ENCODE results near the gene SIM1. TPM values are rescaled to one million over a fixed set of nuclear protein-coding genes. Genes with fewer than 3 reads are reported as not detected.
"Not testable (repeated sequence)": the region's sequence is repeated elsewhere in the genome, so short reads cannot be mapped to it uniquely, and the experiment has no call there.

Gene SIM1
- total RNA-seq, 1 experiment from 2014 or later, result not detected

DNA sequence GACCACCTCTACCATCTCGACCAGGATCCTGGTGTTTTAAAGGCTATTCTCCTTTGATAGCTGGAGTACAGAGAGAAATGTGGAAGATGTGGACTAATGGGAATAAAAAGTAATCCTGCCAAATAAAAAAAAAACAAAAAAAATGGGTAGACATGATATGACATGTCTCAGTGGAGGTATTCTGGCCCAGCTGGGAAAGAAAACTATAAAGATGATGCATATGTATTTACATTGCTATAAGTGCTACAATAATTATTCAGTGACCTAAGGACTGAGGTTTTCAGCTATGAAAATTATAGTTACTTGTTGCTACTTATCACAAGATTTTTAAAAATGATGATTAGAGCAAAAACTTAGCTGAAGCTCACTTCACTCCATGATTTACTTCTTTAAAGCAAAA lies 101.1 kb downstream of the SIM1 start:
- TF ChIP-seq, protein P1, sequence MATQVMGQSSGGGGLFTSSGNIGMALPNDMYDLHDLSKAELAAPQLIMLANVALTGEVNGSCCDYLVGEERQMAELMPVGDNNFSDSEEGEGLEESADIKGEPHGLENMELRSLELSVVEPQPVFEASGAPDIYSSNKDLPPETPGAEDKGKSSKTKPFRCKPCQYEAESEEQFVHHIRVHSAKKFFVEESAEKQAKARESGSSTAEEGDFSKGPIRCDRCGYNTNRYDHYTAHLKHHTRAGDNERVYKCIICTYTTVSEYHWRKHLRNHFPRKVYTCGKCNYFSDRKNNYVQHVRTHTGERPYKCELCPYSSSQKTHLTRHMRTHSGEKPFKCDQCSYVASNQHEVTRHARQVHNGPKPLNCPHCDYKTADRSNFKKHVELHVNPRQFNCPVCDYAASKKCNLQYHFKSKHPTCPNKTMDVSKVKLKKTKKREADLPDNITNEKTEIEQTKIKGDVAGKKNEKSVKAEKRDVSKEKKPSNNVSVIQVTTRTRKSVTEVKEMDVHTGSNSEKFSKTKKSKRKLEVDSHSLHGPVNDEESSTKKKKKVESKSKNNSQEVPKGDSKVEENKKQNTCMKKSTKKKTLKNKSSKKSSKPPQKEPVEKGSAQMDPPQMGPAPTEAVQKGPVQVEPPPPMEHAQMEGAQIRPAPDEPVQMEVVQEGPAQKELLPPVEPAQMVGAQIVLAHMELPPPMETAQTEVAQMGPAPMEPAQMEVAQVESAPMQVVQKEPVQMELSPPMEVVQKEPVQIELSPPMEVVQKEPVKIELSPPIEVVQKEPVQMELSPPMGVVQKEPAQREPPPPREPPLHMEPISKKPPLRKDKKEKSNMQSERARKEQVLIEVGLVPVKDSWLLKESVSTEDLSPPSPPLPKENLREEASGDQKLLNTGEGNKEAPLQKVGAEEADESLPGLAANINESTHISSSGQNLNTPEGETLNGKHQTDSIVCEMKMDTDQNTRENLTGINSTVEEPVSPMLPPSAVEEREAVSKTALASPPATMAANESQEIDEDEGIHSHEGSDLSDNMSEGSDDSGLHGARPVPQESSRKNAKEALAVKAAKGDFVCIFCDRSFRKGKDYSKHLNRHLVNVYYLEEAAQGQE (IDR thresholded peaks at IDR 0.05; ENCODE audit: insufficient read depth in 1 of 2, low read depth in 2 of 2, low read length in 1 of 2), result no peak
- no peak for TF ChIP-seq TCF7L2 (IDR thresholded peaks at IDR 0.05; ENCODE audit: low read depth, low read length)
- TF ChIP-seq POLR2AphosphoS5 (IDR thresholded peaks at IDR 0.05; ENCODE audit: low read depth, low read length), result no peak
- TF ChIP-seq, protein P2, sequence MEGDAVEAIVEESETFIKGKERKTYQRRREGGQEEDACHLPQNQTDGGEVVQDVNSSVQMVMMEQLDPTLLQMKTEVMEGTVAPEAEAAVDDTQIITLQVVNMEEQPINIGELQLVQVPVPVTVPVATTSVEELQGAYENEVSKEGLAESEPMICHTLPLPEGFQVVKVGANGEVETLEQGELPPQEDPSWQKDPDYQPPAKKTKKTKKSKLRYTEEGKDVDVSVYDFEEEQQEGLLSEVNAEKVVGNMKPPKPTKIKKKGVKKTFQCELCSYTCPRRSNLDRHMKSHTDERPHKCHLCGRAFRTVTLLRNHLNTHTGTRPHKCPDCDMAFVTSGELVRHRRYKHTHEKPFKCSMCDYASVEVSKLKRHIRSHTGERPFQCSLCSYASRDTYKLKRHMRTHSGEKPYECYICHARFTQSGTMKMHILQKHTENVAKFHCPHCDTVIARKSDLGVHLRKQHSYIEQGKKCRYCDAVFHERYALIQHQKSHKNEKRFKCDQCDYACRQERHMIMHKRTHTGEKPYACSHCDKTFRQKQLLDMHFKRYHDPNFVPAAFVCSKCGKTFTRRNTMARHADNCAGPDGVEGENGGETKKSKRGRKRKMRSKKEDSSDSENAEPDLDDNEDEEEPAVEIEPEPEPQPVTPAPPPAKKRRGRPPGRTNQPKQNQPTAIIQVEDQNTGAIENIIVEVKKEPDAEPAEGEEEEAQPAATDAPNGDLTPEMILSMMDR (IDR thresholded peaks at IDR 0.05), result no peak
- H3K27me3 ChIP-seq (ENCODE audit: control insufficient read depth, insufficient read depth, low read length), result no peaks in the 10 kb centered on the region
- no peaks in the 10 kb centered on the region for H3K4me1 ChIP-seq (ENCODE audit: control insufficient read depth, insufficient read depth, low read length)
- no peaks in the 10 kb centered on the region for H3K36me3 ChIP-seq (ENCODE audit: control insufficient read depth, insufficient read depth, low read length)
- ChIA-PET CTCF (interaction anchor here (0.7 kb wide), 1 partner anchor 93 kb away, joined by 3 read pairs; no protein-coding TSS in a partner anchor), POLR2A (no interaction called here)
- no peak overlapping the region for H3K4me3 ChIP-seq (ENCODE audit: low read depth in 2 of 2, low read length in 2 of 2)
- intact Hi-C loops (cut with micrococcal nuclease; ENCODE audit: unreplicated experiment), result no loop called here
- no peak overlapping the region for H3K27ac ChIP-seq (ENCODE audit: low read length)
- H3K9me3 ChIP-seq (ENCODE audit: control insufficient read depth, insufficient read depth, low read depth, low read length), result no peaks in the 10 kb centered on the region
- DNase-seq (ENCODE audit: low read depth, low spot score) (no peak), ATAC-seq (no peak)
- BruUV-seq (replicated peaks), result no TSS peak
- in situ Hi-C loops (cut with HindIII; ENCODE audit: low pct_unique_long_range_greater_than_20kb, low sequenced_read_pairs), result no loop called here

DNA sequence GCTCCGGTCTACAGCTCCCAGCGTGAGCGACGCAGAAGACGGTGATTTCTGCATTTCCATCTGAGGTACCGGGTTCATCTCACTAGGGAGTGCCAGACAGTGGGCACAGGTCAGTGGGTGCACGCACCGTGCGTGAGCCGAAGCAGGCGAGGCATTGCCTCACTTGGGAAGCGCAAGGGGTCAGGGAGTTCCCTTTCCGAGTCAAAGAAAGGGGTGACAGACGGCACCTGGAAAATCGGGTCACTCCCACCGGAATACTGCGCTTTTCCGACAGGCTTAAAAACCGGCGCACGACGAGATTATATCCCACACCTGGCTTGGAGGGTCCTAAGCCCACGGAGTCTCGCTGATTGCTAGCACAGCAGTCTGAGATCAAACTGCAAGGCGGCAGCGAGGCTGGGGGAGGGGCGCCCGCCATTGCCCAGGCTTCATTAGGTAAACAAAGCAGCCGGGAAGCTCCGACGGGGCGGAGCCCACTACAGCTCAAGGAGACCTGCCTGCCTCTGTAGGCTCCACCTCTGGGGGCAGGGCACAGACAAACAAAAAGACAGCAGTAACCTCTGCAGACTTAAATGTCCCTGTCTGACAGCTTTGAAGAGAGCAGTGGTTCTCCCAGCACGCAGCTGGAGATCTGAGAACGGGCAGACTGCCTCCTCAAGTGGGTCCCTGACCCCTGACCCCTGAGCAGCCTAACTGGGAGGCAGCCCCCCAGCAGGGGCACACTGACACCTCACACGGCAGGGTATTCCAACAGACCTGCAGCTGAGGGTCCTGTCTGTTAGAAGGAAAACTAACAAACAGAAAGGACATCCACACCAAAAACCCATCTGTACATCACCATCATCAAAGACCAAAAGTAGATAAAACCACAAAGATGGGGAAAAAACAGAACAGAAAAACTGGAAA lies 109.7 kb downstream of the SIM1 start:
- DNase-seq (ENCODE audit: low read depth, low spot score); BruUV-seq (replicated peaks); H3K9me3 ChIP-seq (ENCODE audit: control insufficient read depth, insufficient read depth, low read depth, low read length); H3K4me1 ChIP-seq (ENCODE audit: control insufficient read depth, insufficient read depth, low read length); H3K4me3 ChIP-seq (ENCODE audit: low read depth in 2 of 2, low read length in 2 of 2); CTCF ChIA-PET; POLR2A ChIA-PET; ATAC-seq; H3K27me3 ChIP-seq (ENCODE audit: control insufficient read depth, insufficient read depth, low read length); H3K36me3 ChIP-seq (ENCODE audit: control insufficient read depth, insufficient read depth, low read length); H3K27ac ChIP-seq (ENCODE audit: low read length); in situ Hi-C loops (cut with HindIII; ENCODE audit: low pct_unique_long_range_greater_than_20kb, low sequenced_read_pairs); intact Hi-C loops (cut with micrococcal nuclease; ENCODE audit: unreplicated experiment): not testable (repeated sequence)

DNA sequence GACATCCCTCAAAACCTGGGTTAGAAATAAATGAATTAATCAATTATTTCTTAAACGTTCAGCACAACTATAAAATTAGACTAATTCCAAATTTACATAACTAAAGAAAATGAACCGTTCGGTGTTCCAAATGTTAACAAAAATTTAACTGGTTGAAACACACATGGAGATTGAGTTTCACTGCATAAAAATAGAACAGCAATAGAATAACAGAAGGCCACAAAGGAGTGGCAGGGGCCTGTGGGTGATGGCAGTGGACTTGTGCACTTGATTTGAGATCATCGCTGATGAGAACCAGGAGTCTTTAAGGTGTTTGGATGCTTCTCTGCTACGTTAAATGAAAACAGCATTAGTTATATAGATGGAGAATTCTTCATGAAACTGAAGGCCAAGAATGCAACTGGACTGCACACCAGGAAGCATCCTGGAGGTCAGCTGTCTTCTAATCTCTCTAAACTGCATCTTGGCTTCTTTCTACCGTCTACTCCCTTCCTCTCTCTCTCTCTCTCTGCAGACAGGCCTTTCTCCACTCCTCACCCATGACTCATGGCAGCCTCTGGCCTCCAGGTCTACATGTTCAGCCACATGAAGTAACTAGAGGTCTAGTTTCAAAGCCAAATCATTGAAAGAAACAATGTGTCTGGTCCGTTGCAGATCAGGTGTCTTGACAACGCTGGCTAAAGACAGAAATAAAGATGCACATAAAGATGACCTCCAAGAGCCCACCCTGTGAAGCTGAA lies 111.3 kb downstream of the SIM1 start:
- DNase-seq (ENCODE audit: low read depth, low spot score) (no peak), ATAC-seq (no peak)
- H3K27ac ChIP-seq (ENCODE audit: low read length), result no peak overlapping the region
- no peaks in the 10 kb centered on the region for H3K36me3 ChIP-seq (ENCODE audit: control insufficient read depth, insufficient read depth, low read length)
- no peaks in the 10 kb centered on the region for H3K9me3 ChIP-seq (ENCODE audit: control insufficient read depth, insufficient read depth, low read depth, low read length)
- H3K4me3 ChIP-seq (ENCODE audit: low read depth in 2 of 2, low read length in 2 of 2), result no peak overlapping the region
- intact Hi-C loops (cut with micrococcal nuclease; ENCODE audit: unreplicated experiment), result no loop called here
- H3K27me3 ChIP-seq (ENCODE audit: control insufficient read depth, insufficient read depth, low read length), result no peaks in the 10 kb centered on the region
- POLR2A ChIA-PET, result no interaction called here
- in situ Hi-C loops (cut with HindIII; ENCODE audit: low pct_unique_long_range_greater_than_20kb, low sequenced_read_pairs), result no loop called here
- CTCF ChIA-PET, result no interaction called here
- BruUV-seq (replicated peaks), result no TSS peak
- H3K4me1 ChIP-seq (ENCODE audit: control insufficient read depth, insufficient read depth, low read length), result no peaks in the 10 kb centered on the region
- TF ChIP-seq, protein P2 (IDR thresholded peaks at IDR 0.05), result no peak
- no peak for TF ChIP-seq POLR2AphosphoS5 (IDR thresholded peaks at IDR 0.05; ENCODE audit: low read depth, low read length)
- TF ChIP-seq SIN3A (IDR thresholded peaks at IDR 0.05; ENCODE audit: borderline replicate concordance, insufficient read depth, low read depth, low read length), result no peak
- TF ChIP-seq TCF7L2 (IDR thresholded peaks at IDR 0.05; ENCODE audit: low read depth, low read length), result no peak
- TF ChIP-seq, protein P1 (IDR thresholded peaks at IDR 0.05; ENCODE audit: insufficient read depth in 1 of 2, low read depth in 2 of 2, low read length in 1 of 2), result no peak

Data from Panc1 (cell line).